ENCODE results near the gene NRARP.
"Not testable (repeated sequence)": the region's sequence is repeated elsewhere in the genome, so short reads cannot be mapped to it uniquely, and the experiment has no call there.

DNA sequence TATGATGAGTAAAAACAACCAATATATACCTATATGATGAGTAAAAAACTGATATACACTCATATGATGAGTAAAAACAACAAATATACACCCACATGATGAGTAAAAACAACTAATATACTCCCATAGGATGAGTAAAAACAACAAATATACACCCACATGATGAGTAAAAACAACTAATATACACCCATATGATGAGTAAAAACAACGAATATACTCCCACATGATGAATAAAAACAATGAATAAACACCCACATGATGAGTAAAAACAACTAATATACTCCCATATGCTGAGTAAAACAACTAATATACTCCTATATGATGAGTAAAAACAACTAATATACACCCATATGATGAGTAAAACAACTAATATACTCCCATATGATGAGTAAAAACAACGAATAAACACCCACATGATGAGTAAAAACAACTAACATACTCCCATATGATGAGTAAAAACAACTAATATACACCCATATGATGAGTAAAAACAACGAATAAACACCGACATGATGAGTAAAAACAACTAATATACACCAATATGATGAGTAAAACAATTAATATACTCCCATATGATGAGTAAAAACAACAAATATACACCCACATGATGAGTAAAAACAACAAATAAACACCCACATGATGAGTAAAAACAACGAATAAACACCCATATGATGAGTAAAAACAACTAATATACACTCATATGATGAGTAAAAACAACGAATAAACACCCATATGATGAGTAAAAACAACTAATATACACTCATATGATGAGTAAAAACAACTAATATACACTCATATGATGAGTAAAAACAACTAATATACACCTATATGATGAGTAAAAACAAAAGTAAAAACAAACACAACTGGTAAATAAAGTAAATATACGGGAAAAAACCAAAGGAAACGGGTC is 25.8 kb upstream of the NRARP start:
- not testable (repeated sequence) for TF ChIP-seq CTCF, POLR2A (IDR thresholded peaks at IDR 0.05)
